Caco-2 (cell line): Measurements from ENCODE around the gene TNFRSF21. TPM values are rescaled to one million over a fixed set of nuclear protein-coding genes. Genes with fewer than 3 reads are reported as not detected.
A peak's percentile ranks its signal among the peaks of the same experiment; 100 is the strongest.

ENCODE experiments used
- BruUV-seq: library from RNA; stranded (reverse); fragments of 400-500 nt; replicated peaks from 2 replicates; lab custom pipeline; 2021; lab: Mats Ljungman, UMichigan
- CTCF ChIA-PET: fragments of 300-600 bp; sonication (Branson Sonifier 250); formaldehyde crosslinking; loops from one replicate; lab custom pipeline; 2022; ENCODE audit warnings: antibody characterized with exemption; lab: Charles Lee
- POLR2A ChIA-PET: fragments of 300-600 bp; sonication (Branson Sonifier 250); formaldehyde crosslinking; loops from one replicate; lab custom pipeline; 2022; ENCODE audit warnings: antibody characterized with exemption; lab: Charles Lee
- DNase-seq, 2 experiments: peaks; one replicate each; pipeline versions ENCODE4 v3.0.0 to v3.0.0-alpha.2; 2020 to 2022
- H3K27me3 ChIP-seq: replicated peaks from 2 replicates; pipeline ENCODE4 v1.6.0; 2011; ENCODE audit warnings: low read length; ENCODE audit not compliant: control insufficient read depth, insufficient read depth
- H3K36me3 ChIP-seq: 2 replicates; pipeline ENCODE4 v1.5.1; 2011; ENCODE audit warnings: low read length; ENCODE audit not compliant: control insufficient read depth, insufficient read depth
- H3K4me1 ChIP-seq: fragments of 250-450 bp; sonication (Bioruptor Pico); 2 replicates; pipeline ENCODE4 v1.5.1; 2020; ENCODE audit warnings: mild to moderate bottlenecking
- H3K4me3 ChIP-seq: 2 replicates; pipeline ENCODE4 v1.5.1; 2011; ENCODE audit warnings: low read depth, mild to moderate bottlenecking, control low read depth, low read length
- H3K9me3 ChIP-seq: fragments of 250-450 bp; sonication (Bioruptor Pico); 2 replicates; pipeline ENCODE4 v1.5.1; 2020; ENCODE audit warnings: mild to moderate bottlenecking, moderate library complexity
- H3K27ac Mint-ChIP-seq: one replicate; pipeline ENCODE4 v1.8.0; 2022; ENCODE audit warnings: mixed read lengths; ENCODE audit not compliant: unreplicated experiment
- H3K27me3 Mint-ChIP-seq: one replicate; pipeline ENCODE4 v1.8.0; 2022; ENCODE audit warnings: mixed read lengths; ENCODE audit not compliant: insufficient read depth, unreplicated experiment
- H3K36me3 Mint-ChIP-seq: one replicate; pipeline ENCODE4 v1.8.0; 2022; ENCODE audit warnings: mild to moderate bottlenecking, mixed read lengths; ENCODE audit not compliant: insufficient read depth, unreplicated experiment
- H3K4me1 Mint-ChIP-seq: one replicate; pipeline ENCODE4 v1.8.0; 2022; ENCODE audit warnings: low read depth, mixed read lengths; ENCODE audit not compliant: unreplicated experiment
- H3K4me3 Mint-ChIP-seq: one replicate; pipeline ENCODE4 v1.8.0; 2022; ENCODE audit warnings: mild to moderate bottlenecking, moderate library complexity, mixed read lengths; ENCODE audit not compliant: unreplicated experiment
- H3K9me3 Mint-ChIP-seq: one replicate; pipeline ENCODE4 v1.8.0; 2022; ENCODE audit warnings: mixed read lengths; ENCODE audit not compliant: unreplicated experiment
- intact Hi-C: fragments of 100-400 bp; cut with micrococcal nuclease; formaldehyde crosslinking; loops from one replicate; pipeline ENCODE4 v1.10.0; 2022; ENCODE audit not compliant: unreplicated experiment
- total RNA-seq: library from RNA; stranded (reverse); gene quantifications from 2 replicates; pipeline ENCODE4 v1.2.3, GENCODE V29; 2022
- TF ChIP-seq, protein P1 (sequence below), 2 experiments: fragments of 200-600 bp in 1 of 2; IDR thresholded peaks; 1 replicate in 1 of 2; 2 replicates in 1 of 2; pipeline versions ENCODE4 v1.5.1 to v1.8.0; 2011 to 2022; ENCODE audit warnings: antibody characterized with exemption in 1 of 2, control low read depth in 1 of 2, inconsistent platforms in 1 of 2, low read depth in 1 of 2, low read length in 1 of 2, mild to moderate bottlenecking in 1 of 2, moderate library complexity in 1 of 2; ENCODE audit not compliant: insufficient read depth in 1 of 2, severe bottlenecking in 1 of 2, unreplicated experiment in 1 of 2

The TNFRSF21 gene
- total RNA-seq, 1 experiment from 2014 or later, result 60.8 TPM

DNA sequence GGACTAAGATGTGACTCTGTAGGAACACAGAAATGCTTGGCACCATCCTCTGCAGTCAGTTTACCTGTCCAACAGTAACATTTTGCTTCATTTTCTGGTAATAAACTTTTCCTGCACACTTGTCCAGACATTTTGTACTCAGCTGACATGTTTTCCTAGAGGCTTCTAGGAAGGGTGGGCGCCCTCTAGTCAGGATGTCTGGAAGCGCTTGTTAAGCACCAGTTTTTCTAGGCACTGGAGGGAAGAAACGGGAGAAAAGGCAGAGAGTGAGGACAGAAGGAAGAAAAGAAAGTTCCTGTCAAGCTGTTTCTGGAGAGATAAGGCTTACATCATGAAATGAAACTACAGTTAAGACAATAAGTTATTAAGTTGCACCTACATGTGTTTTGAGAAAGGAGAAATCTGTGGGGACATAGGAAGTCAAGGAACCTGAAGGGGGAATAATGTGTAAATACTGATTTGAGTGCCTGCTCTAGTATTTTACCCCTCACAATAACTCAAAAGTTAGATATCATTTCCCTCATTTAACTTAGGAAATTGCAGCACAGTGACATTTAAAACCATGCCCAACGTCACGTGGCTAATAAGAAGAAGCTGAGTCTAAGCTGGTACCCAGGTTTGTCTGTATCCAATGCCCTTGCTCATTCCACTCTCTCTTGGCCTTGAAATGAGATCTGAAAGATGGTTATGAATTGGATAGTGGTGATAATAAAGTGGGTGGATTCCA is 42.7 kb upstream of the TNFRSF21 start:
- BruUV-seq, result no TSS peak
- CTCF ChIA-PET, result no interaction called here
- TF ChIP-seq, protein P1, sequence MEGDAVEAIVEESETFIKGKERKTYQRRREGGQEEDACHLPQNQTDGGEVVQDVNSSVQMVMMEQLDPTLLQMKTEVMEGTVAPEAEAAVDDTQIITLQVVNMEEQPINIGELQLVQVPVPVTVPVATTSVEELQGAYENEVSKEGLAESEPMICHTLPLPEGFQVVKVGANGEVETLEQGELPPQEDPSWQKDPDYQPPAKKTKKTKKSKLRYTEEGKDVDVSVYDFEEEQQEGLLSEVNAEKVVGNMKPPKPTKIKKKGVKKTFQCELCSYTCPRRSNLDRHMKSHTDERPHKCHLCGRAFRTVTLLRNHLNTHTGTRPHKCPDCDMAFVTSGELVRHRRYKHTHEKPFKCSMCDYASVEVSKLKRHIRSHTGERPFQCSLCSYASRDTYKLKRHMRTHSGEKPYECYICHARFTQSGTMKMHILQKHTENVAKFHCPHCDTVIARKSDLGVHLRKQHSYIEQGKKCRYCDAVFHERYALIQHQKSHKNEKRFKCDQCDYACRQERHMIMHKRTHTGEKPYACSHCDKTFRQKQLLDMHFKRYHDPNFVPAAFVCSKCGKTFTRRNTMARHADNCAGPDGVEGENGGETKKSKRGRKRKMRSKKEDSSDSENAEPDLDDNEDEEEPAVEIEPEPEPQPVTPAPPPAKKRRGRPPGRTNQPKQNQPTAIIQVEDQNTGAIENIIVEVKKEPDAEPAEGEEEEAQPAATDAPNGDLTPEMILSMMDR (IDR thresholded peaks at IDR 0.05; ENCODE audit: insufficient read depth in 1 of 2, low read depth in 1 of 2, low read length in 1 of 2, severe bottlenecking in 1 of 2, unreplicated experiment in 1 of 2), result peak in 1 of 2 experiments; percentile 32

DNA sequence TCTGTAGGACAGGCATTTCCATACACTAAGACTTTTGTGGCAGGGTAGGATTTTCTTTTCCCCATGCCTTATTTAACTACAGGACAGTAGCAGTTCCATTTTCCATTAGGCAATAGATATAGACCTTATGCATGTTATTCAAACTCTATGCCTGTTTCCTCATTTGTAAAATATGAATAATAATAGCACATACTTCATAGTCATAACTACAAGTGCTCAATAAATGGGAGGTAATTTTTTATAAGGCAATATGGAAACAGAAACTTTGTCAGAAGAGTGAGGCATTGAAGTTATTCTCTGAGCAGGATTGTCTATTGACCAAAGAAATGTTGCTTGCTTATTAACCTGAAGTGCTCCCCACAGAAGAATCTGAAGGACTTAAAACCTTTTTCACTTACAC is 41.9 kb upstream of the TNFRSF21 start:
- no peak overlapping the region for H3K27ac Mint-ChIP-seq
- no peaks in the 10 kb centered on the region for H3K4me1 Mint-ChIP-seq
- no peak overlapping the region for H3K4me3 ChIP-seq
- TF ChIP-seq, protein P1 (IDR thresholded peaks at IDR 0.05; ENCODE audit: insufficient read depth in 1 of 2, low read depth in 1 of 2, low read length in 1 of 2, severe bottlenecking in 1 of 2, unreplicated experiment in 1 of 2), result no peak
- H3K9me3 Mint-ChIP-seq, result no peaks in the 10 kb centered on the region
- CTCF ChIA-PET, result no interaction called here
- intact Hi-C loops, result no loop called here
- H3K27me3 Mint-ChIP-seq, result no peaks in the 10 kb centered on the region
- no peaks in the 10 kb centered on the region for H3K4me1 ChIP-seq
- no TSS peak for BruUV-seq
- H3K36me3 Mint-ChIP-seq, result no peaks in the 10 kb centered on the region
- no peaks in the 10 kb centered on the region for H3K36me3 ChIP-seq
- no peak for DNase-seq
- POLR2A ChIA-PET, result no interaction called here
- no peak overlapping the region for H3K4me3 Mint-ChIP-seq
- no peaks in the 10 kb centered on the region for H3K9me3 ChIP-seq
- no peaks in the 10 kb centered on the region for H3K27me3 ChIP-seq

More for the DNA sequence above, 42.7 kb upstream of the TNFRSF21 start:
- H3K27me3 ChIP-seq, result no peaks in the 10 kb centered on the region
- H3K4me1 Mint-ChIP-seq, result no peaks in the 10 kb centered on the region
- no peak for DNase-seq
- POLR2A ChIA-PET, result no interaction called here
- no peaks in the 10 kb centered on the region for H3K36me3 ChIP-seq
- no peak overlapping the region for H3K27ac Mint-ChIP-seq
- no peaks in the 10 kb centered on the region for H3K4me1 ChIP-seq
- no peak overlapping the region for H3K4me3 Mint-ChIP-seq
- intact Hi-C loops, result no loop called here
- H3K9me3 ChIP-seq, result no peaks in the 10 kb centered on the region
- no peak overlapping the region for H3K4me3 ChIP-seq
- H3K27me3 Mint-ChIP-seq, result no peaks in the 10 kb centered on the region
- no peaks in the 10 kb centered on the region for H3K36me3 Mint-ChIP-seq
- no peaks in the 10 kb centered on the region for H3K9me3 Mint-ChIP-seq

DNA sequence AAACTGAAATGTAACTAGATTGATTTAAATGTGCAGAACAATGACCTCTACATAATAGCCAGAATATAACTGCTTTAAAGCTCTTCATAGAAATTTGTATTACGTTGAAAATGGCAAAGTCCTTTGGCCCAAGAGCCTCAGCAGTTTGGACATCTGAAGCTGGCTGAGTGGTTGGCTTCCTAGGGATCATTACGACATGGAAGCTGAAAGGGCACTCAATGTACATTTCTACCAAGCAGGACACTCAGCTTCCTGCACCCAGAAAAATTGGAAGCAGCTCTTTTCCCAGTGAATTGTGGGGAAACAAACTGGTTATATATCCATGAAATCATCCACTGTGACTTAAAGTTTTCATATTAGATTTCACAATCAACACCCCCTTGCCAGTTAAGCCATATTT is 40.2 kb upstream of the TNFRSF21 start:
- TF ChIP-seq, protein P1 (IDR thresholded peaks at IDR 0.05; ENCODE audit: insufficient read depth in 1 of 2, low read depth in 1 of 2, low read length in 1 of 2, severe bottlenecking in 1 of 2, unreplicated experiment in 1 of 2), result no peak
- Mint-ChIP-seq H3K36me3 (no peaks in the 10 kb centered on the region), H3K4me1 (no peaks in the 10 kb centered on the region), H3K27ac (no peak overlapping the region), H3K27me3 (no peaks in the 10 kb centered on the region), H3K9me3 (no peaks in the 10 kb centered on the region), H3K4me3 (no peak overlapping the region)
- Histone ChIP-seq H3K4me1 (no peaks in the 10 kb centered on the region), H3K4me3 (no peak overlapping the region), H3K27me3 (no peaks in the 10 kb centered on the region), H3K36me3 (no peaks in the 10 kb centered on the region), H3K9me3 (no peaks in the 10 kb centered on the region)
- CTCF ChIA-PET, result no interaction called here
- no TSS peak for BruUV-seq
- intact Hi-C loops, result no loop called here
- POLR2A ChIA-PET, result interaction anchor here (0.6 kb wide), 1 partner anchor 127 kb away, joined by 3 read pairs; no protein-coding TSS in a partner anchor
- DNase-seq, result no peak
